Measurements from ENCODE around the gene SSNA1.

- TF ChIP-seq CTCF (IDR thresholded peaks at IDR 0.05), result no peak
- no peak for TF ChIP-seq POLR2A (IDR thresholded peaks at IDR 0.05)
These were observed 1.1 kb downstream of the SSNA1 start for GRCh38 chr9:137189297-137190295.
